GM19238 (cell line): ENCODE results near the gene KAZN.

Experiments used
- DNase-seq: peaks from one replicate; pipeline ENCODE4 v3.0.0; 2011; ENCODE audit warnings: low spot score; ENCODE audit not compliant: insufficient read length

The KAZN gene

DNA sequence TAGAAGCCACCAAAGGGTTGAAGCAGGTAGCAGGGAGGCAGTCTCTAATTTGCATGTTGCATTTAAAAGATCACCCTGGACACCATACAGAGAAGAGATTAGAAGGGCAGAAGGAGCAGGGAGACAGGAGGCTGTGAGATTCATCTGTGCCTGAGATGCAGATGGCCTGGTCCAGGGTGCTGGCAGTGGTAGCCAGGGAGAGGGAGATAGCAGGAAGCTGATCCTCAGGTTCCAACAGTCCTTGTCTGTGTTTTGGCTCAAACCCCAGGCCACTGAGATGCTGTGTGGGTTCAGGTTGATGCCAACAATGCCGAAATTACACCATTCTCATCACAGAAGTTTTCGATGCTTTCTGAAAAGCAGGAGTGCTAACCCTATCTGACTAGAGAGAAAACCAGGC lies 113.7 kb downstream of the KAZN start:
- DNase-seq, result no peak

DNA sequence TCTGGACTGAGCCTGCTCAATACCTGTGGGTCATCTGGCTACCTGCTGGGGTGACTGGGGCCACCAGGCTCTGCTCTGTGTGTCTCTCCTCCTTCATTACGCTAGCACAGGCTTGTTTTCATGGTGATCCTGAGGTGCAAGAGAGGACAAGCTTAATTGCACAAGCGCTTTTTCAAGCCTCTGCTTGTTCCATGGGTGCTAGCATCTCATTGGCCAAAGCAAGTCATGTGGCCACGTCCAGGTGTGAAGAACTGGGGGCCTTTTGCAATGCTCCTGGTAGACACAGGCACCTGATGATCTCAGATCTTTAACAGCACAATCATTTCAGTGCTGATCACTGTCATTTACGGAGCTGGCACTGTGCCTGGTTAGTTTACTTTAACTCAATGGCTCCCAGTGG lies 114.6 kb downstream of the KAZN start:
- DNase-seq, result no peak

DNA sequence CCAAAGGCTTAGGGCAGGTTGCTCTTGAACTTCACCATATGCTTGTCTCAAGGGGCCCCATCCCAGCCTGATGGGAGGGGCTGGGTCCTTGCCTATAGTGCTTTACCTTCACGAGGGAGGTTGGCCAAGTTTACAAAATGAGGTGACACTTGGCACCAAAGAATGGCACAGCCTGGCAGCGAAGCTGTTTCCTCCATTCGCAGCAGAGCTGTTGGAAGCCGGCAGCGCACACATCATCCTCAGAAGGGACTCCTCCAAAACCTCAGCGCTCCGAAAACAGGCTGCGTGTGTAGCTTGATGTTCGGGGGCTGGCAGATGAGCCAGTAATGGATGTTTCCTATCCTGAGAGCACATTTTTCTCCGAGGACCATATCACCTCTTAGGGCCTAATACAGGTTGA lies 116.8 kb downstream of the KAZN start:
- no peak for DNase-seq

DNA sequence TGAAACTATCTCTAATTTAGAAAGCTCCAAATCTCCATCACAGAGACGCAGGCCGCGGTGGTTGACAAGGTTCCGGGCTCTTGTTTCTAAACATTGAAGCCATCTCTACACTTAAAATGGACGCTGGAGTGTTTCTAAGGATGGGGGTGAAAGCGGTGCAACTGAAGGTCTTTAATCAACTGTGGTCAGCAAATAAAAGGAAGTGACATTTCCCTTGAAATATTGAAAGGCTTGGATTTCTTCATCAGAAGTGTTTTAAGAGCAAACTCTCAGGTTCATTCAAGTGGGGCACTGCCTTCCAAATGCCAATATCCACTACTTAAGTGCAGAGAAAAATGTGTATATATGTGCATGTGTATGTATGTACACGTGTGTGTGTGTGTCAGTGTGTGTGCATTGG lies 117.3 kb downstream of the KAZN start:
- no peak for DNase-seq

DNA sequence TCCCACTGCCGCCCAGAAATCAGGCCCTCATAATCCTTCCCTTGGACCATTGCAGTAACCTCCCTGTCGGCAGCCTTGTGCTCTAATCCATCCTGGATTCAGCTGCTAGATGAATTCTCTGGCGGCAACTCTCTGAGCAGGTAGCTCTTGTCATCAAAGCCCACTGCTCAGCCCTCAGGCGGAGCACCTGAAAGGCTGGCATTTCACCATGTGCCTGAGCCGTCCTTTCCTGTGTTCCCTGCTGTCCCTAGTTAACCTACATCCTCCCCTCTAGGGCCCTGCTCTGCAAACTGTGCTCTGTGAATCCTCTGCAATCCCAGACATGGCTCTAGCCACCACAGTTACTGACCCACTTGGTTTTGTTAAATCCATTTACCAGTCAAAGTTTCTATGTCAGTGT lies 118.0 kb downstream of the KAZN start:
- DNase-seq, result no peak

DNA sequence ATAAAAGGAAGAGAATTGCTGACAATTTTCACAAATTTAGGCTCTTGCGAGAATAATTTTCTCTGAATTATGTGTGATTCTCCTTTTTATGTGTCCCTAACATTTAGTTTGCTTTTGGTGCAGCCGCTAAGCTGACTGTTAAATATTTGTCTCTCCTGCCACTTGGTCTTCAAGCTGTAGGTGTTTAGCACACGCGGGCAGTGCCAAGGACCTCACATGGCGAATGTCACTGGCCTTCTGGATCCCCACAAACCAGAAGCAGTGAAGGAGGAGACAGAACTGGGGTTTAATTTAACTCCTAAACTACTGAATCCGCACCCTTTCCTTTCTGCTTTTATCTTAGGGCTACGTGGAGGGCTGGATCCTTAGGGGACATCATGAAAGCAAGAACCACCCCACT lies 120.0 kb downstream of the KAZN start:
- DNase-seq, result no peak

DNA sequence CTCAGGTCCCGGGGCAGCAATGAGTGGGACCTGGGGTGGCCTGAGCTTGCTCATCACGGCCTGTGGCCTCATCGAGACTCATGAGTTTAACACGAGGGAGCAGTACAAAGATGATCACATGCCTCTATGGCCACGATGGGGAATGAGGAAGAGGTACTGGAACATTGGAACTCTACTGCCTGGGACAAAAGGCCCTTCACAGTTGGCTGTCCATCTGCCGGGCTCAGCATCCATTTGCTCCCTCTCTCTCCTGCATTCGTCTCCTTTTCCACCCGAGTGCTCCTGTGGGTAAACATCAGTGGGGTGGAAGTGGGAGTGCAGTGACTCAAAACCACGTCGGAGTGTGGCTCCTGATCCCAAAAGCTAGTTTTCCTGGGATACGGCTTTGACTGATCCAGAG lies 124.9 kb downstream of the KAZN start:
- no peak for DNase-seq

DNA sequence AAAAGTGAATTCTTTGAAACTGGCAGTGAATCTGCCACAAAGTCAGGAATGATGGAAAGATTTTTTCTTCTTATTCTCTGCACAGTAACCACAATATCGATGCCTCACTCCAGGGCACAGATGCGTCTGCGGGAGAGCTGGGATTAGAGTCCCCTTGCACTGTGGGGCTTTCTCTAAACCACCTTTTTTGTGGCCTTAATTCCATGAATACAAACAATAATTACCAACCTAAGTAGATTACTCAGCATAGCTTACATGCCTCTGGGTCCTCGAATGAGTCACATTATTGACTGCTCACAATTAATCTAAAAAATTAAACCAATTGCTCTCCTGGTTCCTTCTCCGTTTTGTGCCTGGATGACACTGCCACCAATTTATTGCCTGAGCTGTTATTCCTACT lies 125.8 kb downstream of the KAZN start:
- DNase-seq, result no peak

DNA sequence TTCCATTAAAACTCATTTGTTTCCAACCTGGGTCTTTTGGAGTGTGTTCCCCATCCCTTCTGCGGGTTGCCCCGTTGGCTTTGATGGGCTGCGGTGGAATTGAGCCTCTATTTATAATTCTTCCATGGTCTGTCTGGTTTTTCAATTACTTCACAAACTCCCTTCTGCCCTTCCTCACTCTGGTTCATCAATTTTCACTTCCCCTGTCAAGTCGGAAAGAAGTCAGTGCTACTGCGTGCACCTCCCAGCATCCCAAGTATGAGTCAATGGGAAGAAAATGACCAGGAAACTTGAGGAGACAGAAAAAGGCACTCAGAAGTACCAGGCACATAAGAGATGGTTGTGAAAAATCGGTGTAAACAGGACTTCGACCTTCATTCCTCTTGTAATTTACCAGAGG lies 126.2 kb downstream of the KAZN start:
- no peak for DNase-seq

DNA sequence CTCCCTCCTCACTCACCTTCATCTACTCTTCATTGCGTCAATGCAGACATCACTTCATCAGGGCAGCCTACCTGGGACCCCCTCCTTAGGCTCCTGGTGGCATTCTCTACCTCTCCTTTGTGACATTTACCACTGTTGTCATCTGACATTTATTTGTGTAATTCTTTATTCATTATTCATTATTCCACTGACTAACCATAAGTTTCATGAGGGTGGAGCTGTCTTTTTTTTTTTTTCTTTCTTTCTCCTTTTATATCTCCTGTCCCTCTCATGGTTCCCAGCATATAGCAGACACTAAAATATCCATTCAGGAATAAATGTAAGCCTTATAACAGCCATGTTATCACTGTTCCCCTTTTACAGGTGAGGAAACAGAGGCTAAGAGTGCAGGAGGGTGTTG lies 126.8 kb downstream of the KAZN start:
- DNase-seq, result no peak

DNA sequence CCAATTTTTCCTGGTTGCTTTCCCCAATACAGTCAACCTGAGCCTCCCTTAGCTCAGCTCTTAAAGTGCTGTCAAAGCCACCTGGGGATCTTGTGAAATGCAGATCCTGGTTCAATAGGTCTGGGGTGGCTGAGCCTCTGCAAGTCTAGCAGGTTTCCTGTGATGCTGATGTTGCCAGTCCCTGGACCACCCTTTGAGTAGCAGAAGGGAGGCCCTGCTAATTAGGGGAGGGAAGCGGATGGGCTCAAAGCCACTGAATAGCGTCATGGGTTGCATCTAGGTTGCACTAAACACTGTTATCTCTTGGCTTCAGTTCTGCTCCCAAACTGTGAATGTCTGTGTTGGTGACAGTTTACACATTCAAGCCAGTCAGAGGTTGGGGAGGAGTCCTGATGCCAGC lies 127.2 kb downstream of the KAZN start:
- no peak for DNase-seq

DNA sequence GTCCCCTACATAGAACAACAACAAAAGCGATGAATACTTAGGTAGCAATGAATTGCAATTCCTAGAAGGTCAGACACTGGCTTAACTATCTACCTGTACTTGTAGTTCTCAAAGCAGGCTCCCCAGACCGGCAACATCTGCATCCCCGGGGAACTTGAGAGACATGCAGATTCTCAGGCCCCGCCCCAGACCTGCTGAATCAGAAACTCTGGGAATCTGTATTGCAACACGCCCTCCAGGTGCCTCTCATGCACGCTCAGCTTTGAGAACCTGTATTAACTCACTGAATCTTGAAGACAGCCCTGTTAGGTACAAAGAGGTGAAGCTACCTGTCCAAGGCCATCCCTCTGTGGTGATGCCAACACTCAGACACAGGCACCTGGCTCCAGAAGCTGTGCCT lies 128.1 kb downstream of the KAZN start:
- no peak for DNase-seq

DNA sequence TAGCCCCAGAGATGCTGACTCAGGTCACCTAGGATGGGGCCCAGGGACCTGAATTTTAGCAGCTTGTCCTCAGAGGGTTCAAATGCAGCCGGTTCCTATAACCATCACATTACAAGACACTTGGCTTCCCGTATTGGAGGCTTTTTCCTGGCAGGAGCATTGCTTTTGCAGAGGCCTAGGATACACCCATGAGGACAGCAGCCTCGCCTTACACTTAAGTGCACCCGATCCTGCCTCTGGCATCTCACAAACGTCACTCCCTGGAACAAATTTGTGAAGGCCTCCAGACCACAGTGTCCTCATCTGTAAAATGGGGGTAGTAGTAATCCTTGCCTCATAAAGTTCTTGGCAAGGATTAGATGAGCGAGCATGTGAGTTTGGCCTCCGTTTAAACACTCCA lies 130.0 kb downstream of the KAZN start:
- no peak for DNase-seq

DNA sequence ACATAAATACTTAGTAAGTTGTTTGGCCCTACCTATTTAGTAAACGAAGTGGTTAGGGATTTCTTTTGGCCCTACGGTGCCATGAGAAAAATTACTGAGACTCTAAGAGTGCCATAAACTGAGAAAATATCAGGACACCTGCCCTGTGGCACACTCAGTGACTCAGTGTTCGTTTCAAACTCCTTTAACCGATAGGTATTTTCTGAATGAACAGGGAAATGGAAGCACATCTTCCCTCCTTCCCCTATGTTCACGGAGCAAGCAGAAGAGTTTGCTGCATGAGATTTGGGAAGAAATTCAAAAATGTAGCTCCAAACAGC lies 134.2 kb downstream of the KAZN start:
- DNase-seq, result no peak

DNA sequence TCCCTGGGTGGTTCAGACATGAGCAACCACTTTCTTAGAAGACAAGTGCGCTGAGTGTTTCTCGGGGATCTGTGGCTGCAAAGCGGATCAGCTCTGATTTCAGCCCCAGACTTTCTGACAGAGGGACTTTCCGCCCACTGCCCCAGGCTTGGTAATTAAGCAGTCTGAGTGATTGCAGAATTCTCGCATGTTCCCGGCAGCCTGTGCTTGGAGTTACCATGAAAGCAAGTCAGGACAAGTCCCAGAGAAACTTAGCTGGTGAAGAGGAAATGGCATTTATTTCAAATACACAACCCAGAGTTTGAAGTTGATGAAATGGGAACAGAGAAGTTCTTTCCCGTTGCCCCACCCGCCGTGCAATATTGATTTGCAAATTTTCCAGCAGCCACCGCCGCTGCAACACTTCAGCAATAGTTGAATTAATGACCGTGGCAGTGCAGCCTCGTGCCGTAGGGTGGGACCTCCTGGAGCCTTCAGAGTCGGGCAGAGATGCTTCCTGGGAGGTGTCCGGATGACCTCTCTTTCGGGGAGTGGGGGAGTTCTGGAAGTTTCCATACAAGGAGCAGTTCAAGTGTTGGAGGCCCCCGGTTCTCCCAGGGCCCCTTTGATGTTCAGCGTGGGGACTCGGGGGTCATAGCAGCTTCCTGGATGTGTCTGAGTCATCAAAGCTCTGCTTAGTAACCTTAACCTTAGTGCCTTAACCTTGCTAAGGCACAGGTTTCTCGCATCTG lies 134.7 kb downstream of the KAZN start:
- DNase-seq, result no peak

DNA sequence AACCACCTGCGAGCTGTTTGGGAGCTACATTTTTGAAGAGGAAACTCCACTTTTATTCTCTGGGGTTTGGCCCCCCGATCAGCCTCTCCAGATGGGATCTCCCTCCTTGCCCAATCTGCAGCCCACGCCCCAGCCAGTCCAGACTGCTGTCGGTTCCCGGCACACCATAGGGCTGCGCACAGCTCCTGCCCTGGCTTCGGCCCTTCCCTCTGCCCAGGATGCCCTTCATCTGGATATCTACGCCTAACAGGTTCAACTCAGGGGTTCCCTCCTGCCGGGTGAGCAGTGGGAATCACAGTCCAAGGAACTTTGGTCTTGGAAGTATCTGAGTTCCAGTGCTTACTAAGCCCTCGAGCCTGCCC lies 135.3 kb downstream of the KAZN start:
- no peak for DNase-seq

DNA sequence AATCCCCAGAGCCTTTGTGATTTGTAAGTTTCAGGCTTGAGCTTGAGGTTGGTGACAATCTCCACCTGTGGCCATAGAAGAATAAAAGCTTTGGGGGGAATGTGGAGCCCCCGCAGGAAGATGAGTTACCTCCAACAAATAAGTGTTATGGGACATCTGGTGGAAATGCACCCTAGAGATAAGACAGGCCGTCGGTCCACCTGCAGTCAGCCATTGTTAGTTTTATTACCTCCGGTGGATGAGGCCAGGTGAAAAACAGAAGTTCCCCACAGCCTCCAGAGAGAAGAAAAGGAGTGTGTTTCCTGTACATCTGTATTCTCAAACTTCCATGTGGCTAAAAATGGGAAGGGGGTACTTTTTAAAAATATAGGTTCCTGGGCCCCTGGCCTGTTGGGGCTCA lies 137.4 kb downstream of the KAZN start:
- no peak for DNase-seq

DNA sequence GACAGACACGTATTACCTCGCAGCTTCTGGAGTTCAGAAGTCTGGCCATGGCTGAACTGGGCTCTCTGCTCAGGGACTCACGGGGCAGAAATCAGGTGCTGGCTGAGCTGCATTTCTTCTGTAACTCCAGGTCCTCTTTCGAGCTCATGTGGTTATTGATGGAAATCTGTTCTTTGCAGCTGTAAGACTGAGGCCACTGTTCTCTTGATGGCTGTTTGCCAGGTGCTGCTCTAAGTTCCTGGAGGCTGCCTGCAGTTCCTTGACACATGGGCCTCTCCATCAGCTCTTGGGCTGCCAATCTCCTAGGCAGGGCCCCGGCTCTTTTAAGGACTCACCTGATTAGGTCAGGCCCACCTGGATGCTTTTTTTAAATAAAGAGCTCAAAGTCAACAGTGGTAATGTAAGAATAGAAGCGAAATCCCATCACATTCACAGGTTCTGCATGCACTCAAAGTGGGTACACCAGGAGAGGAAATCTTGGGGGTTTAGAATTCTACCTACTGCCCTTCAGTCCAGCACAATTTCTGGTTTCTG lies 139.1 kb downstream of the KAZN start:
- DNase-seq, result no peak

DNA sequence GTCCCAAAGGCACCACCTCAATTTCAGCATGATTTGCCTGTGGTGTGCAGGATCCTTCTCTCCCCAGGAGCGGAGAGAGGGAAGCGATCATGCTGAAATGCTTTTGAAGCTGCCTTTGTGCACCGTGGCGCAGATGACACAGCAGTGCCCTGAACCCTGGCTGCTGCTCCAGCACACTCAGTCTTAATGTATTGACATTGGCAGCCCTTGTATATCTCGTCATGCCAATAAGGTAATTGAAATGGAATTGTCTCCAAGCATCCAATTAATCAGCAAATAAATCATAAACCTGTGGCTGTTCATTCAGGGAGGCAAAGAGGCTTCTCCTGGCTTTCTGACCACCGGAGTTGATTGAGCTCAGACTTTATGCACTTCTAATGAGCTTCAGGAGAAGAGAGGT lies 139.8 kb downstream of the KAZN start:
- no peak for DNase-seq

DNA sequence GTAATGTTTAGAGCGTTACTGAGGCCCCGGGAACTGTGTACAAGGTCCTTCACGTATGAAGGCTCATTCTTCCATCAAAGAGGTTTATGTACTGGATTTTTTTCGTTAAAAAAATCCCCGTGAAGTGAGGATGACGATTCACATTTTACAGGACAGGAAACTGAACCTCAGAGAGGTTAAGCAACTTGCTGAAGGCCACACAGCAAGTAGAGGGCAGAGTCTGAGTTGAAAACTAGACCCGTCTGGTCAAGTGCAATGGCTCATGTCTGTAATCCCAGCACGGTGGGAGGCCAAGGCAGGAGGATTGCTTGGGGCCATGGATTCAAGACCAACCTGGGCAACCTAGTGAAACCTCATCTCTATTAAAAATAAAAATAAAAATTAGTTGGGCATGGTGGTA lies 140.2 kb downstream of the KAZN start:
- no peak for DNase-seq

DNA sequence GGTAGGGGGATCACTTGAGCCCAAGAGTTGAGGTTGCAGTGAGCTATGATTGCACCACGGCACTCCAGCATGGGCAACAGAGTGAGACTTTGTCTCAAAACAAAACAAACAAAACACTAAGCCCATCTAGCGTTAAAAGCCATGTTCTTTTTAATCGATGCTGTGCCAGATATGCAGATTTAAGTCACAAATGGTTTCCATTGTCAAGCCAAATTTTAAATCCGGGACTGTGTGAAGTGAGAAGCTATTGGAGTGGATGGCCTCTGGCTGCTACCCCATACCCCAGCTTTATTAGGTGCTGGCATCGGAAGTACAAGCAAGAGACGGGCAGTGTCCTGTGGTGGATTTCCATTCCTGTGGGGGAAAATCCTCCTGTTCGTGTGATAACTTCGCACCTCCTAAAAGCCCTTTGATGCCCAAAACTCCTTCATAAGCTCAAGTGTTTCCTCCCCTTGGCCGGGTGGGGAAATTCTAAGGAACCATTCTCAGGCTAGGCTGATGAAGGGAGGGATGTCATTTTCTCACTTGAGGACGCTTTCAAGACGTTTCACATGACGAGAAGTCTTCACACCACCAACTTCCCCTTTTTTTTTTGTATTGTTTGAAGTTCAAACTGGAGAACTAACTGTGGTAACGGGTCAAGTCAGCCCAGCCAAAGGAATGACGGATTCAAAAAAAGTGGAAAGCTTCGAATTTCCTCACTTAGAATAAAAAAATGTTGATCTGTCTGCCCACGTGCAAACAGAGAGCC lies 140.8 kb downstream of the KAZN start:
- no peak for DNase-seq

DNA sequence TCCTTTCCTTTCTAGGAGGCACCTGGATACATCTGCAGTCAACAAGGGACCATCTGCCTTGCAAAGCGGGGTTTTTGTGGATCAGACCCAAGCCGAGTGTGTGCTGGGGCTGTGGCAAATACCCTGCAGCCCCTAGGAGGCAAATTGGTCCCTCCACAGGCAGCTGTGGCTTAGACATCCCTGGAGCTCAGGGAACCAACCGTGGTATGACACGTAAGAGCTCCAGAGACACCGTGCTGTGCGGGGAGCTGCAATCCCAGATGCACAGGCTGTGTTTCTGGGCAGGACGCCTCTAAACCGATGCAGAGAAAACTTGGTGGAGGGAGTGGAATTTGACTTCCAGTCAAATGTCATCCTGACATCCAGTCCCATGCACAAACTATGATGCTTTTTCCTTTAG lies 141.5 kb downstream of the KAZN start:
- no peak for DNase-seq

DNA sequence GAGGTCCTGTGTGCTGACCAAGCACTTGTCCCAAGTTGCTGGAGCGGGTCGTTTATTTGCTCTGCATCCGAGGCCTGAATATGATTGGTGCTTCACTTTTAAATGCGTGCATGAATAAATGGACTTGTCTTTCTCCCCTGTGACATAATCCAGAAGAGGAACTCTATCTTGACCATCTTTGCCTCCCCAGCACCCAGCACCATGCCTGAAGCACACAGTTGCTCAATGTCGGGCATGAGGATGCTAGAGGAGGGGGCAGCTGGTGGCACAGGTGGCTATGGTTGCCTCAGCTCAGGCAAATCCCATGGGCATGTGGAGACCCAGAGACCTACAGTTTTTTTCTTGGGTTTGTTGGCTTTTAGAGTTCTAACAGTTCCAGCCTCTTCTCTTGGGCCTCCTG lies 142.6 kb downstream of the KAZN start:
- DNase-seq, result no peak
